HepG2 (cell line): ENCODE results near the gene PFN2. TPM values are rescaled to one million over a fixed set of nuclear protein-coding genes. Genes with fewer than 3 reads are reported as not detected.

Experiments used
- ARID4A ChIP-seq: sonication (generic); formaldehyde crosslinking; IDR thresholded peaks from 2 replicates; pipeline ENCODE4 v1.5.0; 2020; ENCODE audit warnings: mild to moderate bottlenecking, missing genetic modification reagents, borderline replicate concordance
- FOXJ3 ChIP-seq: sonication (generic); formaldehyde crosslinking; IDR thresholded peaks from 2 replicates; pipeline ENCODE4 v1.4.0; 2020; ENCODE audit warnings: missing genetic modification reagents, mild to moderate bottlenecking, borderline replicate concordance
- FOXK1 ChIP-seq: sonication (generic); formaldehyde crosslinking; IDR thresholded peaks from 2 replicates; pipeline ENCODE4 v1.4.0; 2020; ENCODE audit warnings: low read depth, missing genetic modification reagents, borderline replicate concordance
- JUNB ChIP-seq: sonication (generic); formaldehyde crosslinking; IDR thresholded peaks from 2 replicates; pipeline ENCODE4 v1.8.0; 2022; ENCODE audit warnings: missing genetic modification reagents, mild to moderate bottlenecking, borderline replicate concordance
- KAT8 ChIP-seq: IDR thresholded peaks from 2 replicates; pipeline ENCODE4 v1.6.1; 2016; ENCODE audit warnings: missing genetic modification reagents, missing compliant biosample characterization
- KLF6 ChIP-seq: IDR thresholded peaks from 2 replicates; pipeline ENCODE4 v1.8.0; 2016; ENCODE audit warnings: missing biosample characterization, missing genetic modification reagents
- MED8 ChIP-seq: sonication (generic); formaldehyde crosslinking; IDR thresholded peaks from 2 replicates; pipeline ENCODE4 v1.8.1; 2023; ENCODE audit warnings: mild to moderate bottlenecking, missing genetic modification reagents; ENCODE audit not compliant: insufficient replicate concordance
- MXD3 ChIP-seq: IDR thresholded peaks from 2 replicates; pipeline ENCODE4 v1.6.1; 2016; ENCODE audit warnings: mild to moderate bottlenecking, missing biosample characterization, missing genetic modification reagents
- NR0B2 ChIP-seq: sonication (generic); formaldehyde crosslinking; IDR thresholded peaks from 2 replicates; pipeline ENCODE4 v1.4.0; 2020; ENCODE audit warnings: mild to moderate bottlenecking, missing genetic modification reagents
- PAF1 ChIP-seq: IDR thresholded peaks from 2 replicates; pipeline ENCODE4 v1.6.1; 2016; ENCODE audit warnings: missing genetic modification reagents, missing compliant biosample characterization
- PHB2 ChIP-seq: fragments of 450-650 bp; IDR thresholded peaks from 2 replicates; pipeline ENCODE4 v1.6.1; 2018; ENCODE audit not compliant: partially characterized antibody
- RFX5 ChIP-seq: IDR thresholded peaks from 2 replicates; pipeline ENCODE4 v1.6.1; 2011; ENCODE audit warnings: low read depth, low read length, improper control_type of control experiment
- SKI ChIP-seq: fragments of 450-650 bp; IDR thresholded peaks from one replicate; pipeline ENCODE4 v1.6.1; 2018; ENCODE audit warnings: mild to moderate bottlenecking; ENCODE audit not compliant: partially characterized antibody
- TARDBP ChIP-seq: sonication (generic); formaldehyde crosslinking; IDR thresholded peaks from 2 replicates; pipeline ENCODE4 v1.8.0; 2022; ENCODE audit warnings: mild to moderate bottlenecking, missing genetic modification reagents
- ZFX ChIP-seq: sonication (generic); formaldehyde crosslinking; IDR thresholded peaks from 2 replicates; pipeline ENCODE4 v1.4.0; 2020; ENCODE audit warnings: mild to moderate bottlenecking, low read depth, missing genetic modification reagents, moderate library complexity
- ZNF224 ChIP-seq: sonication (generic); formaldehyde crosslinking; IDR thresholded peaks from 2 replicates; pipeline ENCODE4 v1.5.0; 2020; ENCODE audit warnings: mild to moderate bottlenecking, missing genetic modification reagents
- ZNF274 ChIP-seq: sonication (generic); formaldehyde crosslinking; IDR thresholded peaks from 2 replicates; pipeline ENCODE4 v1.5.1; 2020; ENCODE audit warnings: mild to moderate bottlenecking, missing genetic modification reagents
- ZNF281 ChIP-seq: sonication (generic); formaldehyde crosslinking; IDR thresholded peaks from 2 replicates; pipeline ENCODE4 v1.4.0; 2020; ENCODE audit warnings: missing genetic modification reagents, borderline replicate concordance
- ZNF513 ChIP-seq: sonication (generic); formaldehyde crosslinking; conservative IDR thresholded peaks from 2 replicates; pipeline ENCODE4 v1.5.0; 2020; ENCODE audit warnings: missing genetic modification reagents
- polyA plus RNA-seq, 8 experiments: library from polyadenylated mRNA; depleted of rRNA in 3 of 8; stranded (reverse) in 7 of 8; unstranded in 1 of 8; fragments of >200 nt; fragmentation: Illumina TruSeq in 4 of 8; extraction: Trizol in 4 of 8; gene quantifications; 2 replicates each; pipeline versions ENCODE4 v1.2.1 to v1.2.3, GENCODE V29; 2011 to 2016; ENCODE audit warnings: low read depth in 4 of 8, missing spikeins in 1 of 8, mixed read lengths in 1 of 8; ENCODE audit not compliant: insufficient read depth in 1 of 8
- total RNA-seq, 5 experiments: library from RNA; depleted of rRNA; stranded (reverse); fragments of >200 nt; fragmentation: Illumina TruSeq; extraction: Trizol; gene quantifications; 2 replicates each; pipeline ENCODE4 v1.2.3, GENCODE V29; 2016; ENCODE audit warnings: low read depth in 1 of 5

Gene PFN2
- total and polyA plus RNA-seq, 2 of the 13 experiments (the other 11 are each of a cell fraction or from before 2014, with no cell fraction given), result 57.3 to 150 TPM

- peak; percentile 30 for TF ChIP-seq NR0B2 (CRISPR knock-in tag)
- TF ChIP-seq PAF1 (CRISPR knock-in tag), result no peak
- no peak for TF ChIP-seq RFX5
- no peak for TF ChIP-seq ZNF513 (CRISPR knock-in tag)
- TF ChIP-seq MED8 (CRISPR knock-in tag), result no peak
- no peak; the same call in 1 of the 2 replicates for TF ChIP-seq JUNB
- TF ChIP-seq TARDBP (CRISPR knock-in tag), result peak; percentile 84
- peak; percentile 87 for TF ChIP-seq ARID4A
- no peak; the same call in 1 of the 2 replicates for TF ChIP-seq FOXK1 (CRISPR knock-in tag)
- TF ChIP-seq FOXJ3 (CRISPR knock-in tag), result no peak
- TF ChIP-seq ZFX (CRISPR knock-in tag), result peak; percentile 72
- no peak for TF ChIP-seq ZNF224 (CRISPR knock-in tag)
- peak; percentile 89; the same call in 1 of the 2 replicates for TF ChIP-seq KLF6
- peak; percentile 62; the same call in 1 of the 2 replicates for TF ChIP-seq ZNF281 (CRISPR knock-in tag)
- TF ChIP-seq KAT8 (CRISPR knock-in tag), result no peak
- peak; percentile 90 for TF ChIP-seq MXD3 (CRISPR knock-in tag)
- peak; percentile 32; the same call in 1 of the 2 replicates for TF ChIP-seq ZNF274
- TF ChIP-seq PHB2, result no peak
- TF ChIP-seq SKI, result peak; percentile 11
Measured at GRCh38 chr3:149970716-149971402, at the start of gene PFN2 (continued).
